Measurements from ENCODE around the gene LHB.
"Not testable (repeated sequence)": the region's sequence is repeated elsewhere in the genome, so short reads cannot be mapped to it uniquely, and the experiment has no call there.

Gene LHB

GRCh38 chr19:49038111-49038510 lies 21.2 kb upstream of the LHB start:
- not testable (repeated sequence) for DNase-seq

- DNase-seq: peak in 1 of 2 donors; percentile 26
Observed at GRCh38 chr19:49036815-49037214, 19.9 kb upstream of the LHB start, which contains the start of gene CGB1. CGB1 (minus strand) TSS chr19:49036895; CDS start chr19:49036711, 184 bp downstream.

GRCh38 chr19:49031642-49032301 lies 14.9 kb upstream of the LHB start, which contains the start of gene CGB2:
CGB2 (plus strand) TSS chr19:49031890; CDS start chr19:49032096, 206 bp downstream.
- DNase-seq: peak; percentile 7 to 38

- not testable (repeated sequence) for DNase-seq
Observed at GRCh38 chr19:49030323-49030722, 13.4 kb upstream of the LHB start.

GRCh38 chr19:49029749-49030148 lies 12.9 kb upstream of the LHB start:
- DNase-seq: not testable (repeated sequence)

- DNase-seq: not testable (repeated sequence)
Observed at GRCh38 chr19:49028686-49029085, 11.8 kb upstream of the LHB start.

- DNase-seq: not testable (repeated sequence)
Observed at GRCh38 chr19:49025599-49025998, 8.7 kb upstream of the LHB start.

- not testable (repeated sequence) for DNase-seq
Observed at GRCh38 chr19:49025088-49025487, 8.2 kb upstream of the LHB start.

- DNase-seq: not testable (repeated sequence)
Observed at GRCh38 chr19:49024233-49024632, 7.3 kb upstream of the LHB start, which contains the start of gene CGB3. CGB3 (minus strand) TSS chr19:49024333; CDS start chr19:49023971, 362 bp downstream.

- DNase-seq: no peak
Observed at GRCh38 chr19:49022116-49022515, 5.2 kb upstream of the LHB start.

- DNase-seq: peak; percentile 54 to 59
Observed at GRCh38 chr19:49020931-49021895, 4.3 kb upstream of the LHB start.

- DNase-seq: no peak
Observed at GRCh38 chr19:49020342-49020741, 3.5 kb upstream of the LHB start.

- DNase-seq: peak; percentile 5 to 17
Observed at GRCh38 chr19:49019242-49019932, 2.5 kb upstream of the LHB start.

GRCh38 chr19:49018388-49019241 lies 1.7 kb upstream of the LHB start:
- not testable (repeated sequence) for DNase-seq

GRCh38 chr19:49017666-49018351 lies 918 bp upstream of the LHB start:
- DNase-seq: peak; percentile 24 to 51

GRCh38 chr19:49016067-49016839 lies 638 bp downstream of the LHB start:
- no peak for DNase-seq

- DNase-seq: no peak
Observed at GRCh38 chr19:49014870-49015255, 2.0 kb downstream of the LHB start.

GRCh38 chr19:49014123-49014869 lies 2.6 kb downstream of the LHB start:
- no peak for DNase-seq

GRCh38 chr19:49011194-49011593 lies 5.7 kb downstream of the LHB start:
- DNase-seq: no peak
